ENCODE data around the gene GJA1. TPM values are rescaled to one million over a fixed set of nuclear protein-coding genes. Genes with fewer than 3 reads are reported as not detected.
"Not testable (repeated sequence)": the region's sequence is repeated elsewhere in the genome, so short reads cannot be mapped to it uniquely, and the experiment has no call there.

Gene GJA1
- 268 TPM for total RNA-seq
- long read RNA-seq, partial matches to known transcripts, result 0 of 16 reads
- long read RNA-seq, other reads (novel, unspliced or antisense), result 16 of 16 reads

GRCh38 chr6:121435444-121436069 is at the start of gene GJA1:
Gene GJA1 (plus strand): TSS chr6:121435646. CDS start chr6:121446848, 11,202 bp downstream.
- DNase-seq (ENCODE audit: low spot score), result no peak
- intact Hi-C loops (cut with DNase I), result loop anchor here (2.0 to 5.0 kb wide), 6 partner anchors 217 to 693 kb away; no protein-coding TSS in a partner anchor

GRCh38 chr6:121386551-121386950 is 48.9 kb upstream of the GJA1 start:
- intact Hi-C loops (cut with DNase I); DNase-seq (ENCODE audit: low spot score): not testable (repeated sequence)

GRCh38 chr6:121389419-121389818 is 46.0 kb upstream of the GJA1 start:
- intact Hi-C loops (cut with DNase I), result no loop called here
- DNase-seq (ENCODE audit: low spot score), result no peak

- intact Hi-C loops (cut with DNase I), result no loop called here
- DNase-seq (ENCODE audit: low spot score), result no peak
These were observed 41.5 kb upstream of the GJA1 start for GRCh38 chr6:121393731-121394505.

GRCh38 chr6:121395736-121396135 is 39.7 kb upstream of the GJA1 start:
- intact Hi-C loops (cut with DNase I), result no loop called here
- DNase-seq (ENCODE audit: low spot score), result no peak

- intact Hi-C loops (cut with DNase I); DNase-seq (ENCODE audit: low spot score): not testable (repeated sequence)
These were observed 38.3 kb upstream of the GJA1 start for GRCh38 chr6:121397188-121397587.

GRCh38 chr6:121398127-121398526 is 37.3 kb upstream of the GJA1 start:
- DNase-seq (ENCODE audit: low spot score), result no peak
- intact Hi-C loops (cut with DNase I), result no loop called here

- no peak for DNase-seq (ENCODE audit: low spot score)
- intact Hi-C loops (cut with DNase I), result no loop called here
These were observed 35.5 kb upstream of the GJA1 start for GRCh38 chr6:121399966-121400365.

GRCh38 chr6:121403964-121404363 is 31.5 kb upstream of the GJA1 start:
- intact Hi-C loops (cut with DNase I), result no loop called here
- no peak for DNase-seq (ENCODE audit: low spot score)

GRCh38 chr6:121405306-121405705 is 30.1 kb upstream of the GJA1 start:
- no peak for DNase-seq (ENCODE audit: low spot score)
- intact Hi-C loops (cut with DNase I), result no loop called here

- intact Hi-C loops (cut with DNase I), result no loop called here
- DNase-seq (ENCODE audit: low spot score), result no peak
These were observed 27.1 kb upstream of the GJA1 start for GRCh38 chr6:121408321-121408720.

- no peak for DNase-seq (ENCODE audit: low spot score)
- intact Hi-C loops (cut with DNase I), result no loop called here
These were observed 21.6 kb upstream of the GJA1 start for GRCh38 chr6:121413879-121414278.

GRCh38 chr6:121418346-121418745 is 17.1 kb upstream of the GJA1 start:
- intact Hi-C loops (cut with DNase I), result no loop called here
- no peak for DNase-seq (ENCODE audit: low spot score)

GRCh38 chr6:121426686-121427085 is 8.8 kb upstream of the GJA1 start:
- intact Hi-C loops (cut with DNase I), result loop anchor here (10.0 kb wide), 1 partner anchor 868 kb away; no protein-coding TSS in a partner anchor

GRCh38 chr6:121428872-121429756 is 6.3 kb upstream of the GJA1 start:
- intact Hi-C loops (cut with DNase I), result loop anchor here (10.0 kb wide), 1 partner anchor 866 kb away; no protein-coding TSS in a partner anchor
- no peak for DNase-seq (ENCODE audit: low spot score)

More at GRCh38 chr6:121426686-121427085, 8.8 kb upstream of the GJA1 start:
- DNase-seq (ENCODE audit: low spot score), result no peak

GRCh38 chr6:121430514-121431460 is 4.7 kb upstream of the GJA1 start:
- intact Hi-C loops (cut with DNase I), result loop anchor here (1.0 to 5.0 kb wide), 4 partner anchors 502 to 754 kb away; no protein-coding TSS in a partner anchor

GRCh38 chr6:121431776-121432175 is 3.7 kb upstream of the GJA1 start:
- intact Hi-C loops (cut with DNase I), result loop anchor here (2.0 to 5.0 kb wide), 3 partner anchors 501 to 753 kb away; no protein-coding TSS in a partner anchor
- not testable (repeated sequence) for DNase-seq (ENCODE audit: low spot score)

More at GRCh38 chr6:121430514-121431460, 4.7 kb upstream of the GJA1 start:
- no peak for DNase-seq (ENCODE audit: low spot score)

- no peak for DNase-seq (ENCODE audit: low spot score)
- intact Hi-C loops (cut with DNase I), result loop anchor here (2.0 to 5.0 kb wide), 5 partner anchors 415 to 695 kb away; no protein-coding TSS in a partner anchor
These were observed 1.2 kb upstream of the GJA1 start for GRCh38 chr6:121434037-121434770.

All from cardiac septum (tissue), 1 donor.